DMS53 (cell line): ENCODE measurements around the gene NUDT14.
A peak's percentile ranks its signal among the peaks of the same experiment; 100 is the strongest.

Source experiments
- DNase-seq: peaks from one replicate; lab custom pipeline; 2025; lab: John Stamatoyannopoulos, UW

Gene NUDT14

GRCh38 chr14:105176513-105176912 is 4.6 kb downstream of the NUDT14 start:
- peak; percentile 81 for DNase-seq

- DNase-seq, result peak; percentile 33
Observed at GRCh38 chr14:105173901-105174894, 6.9 kb downstream of the NUDT14 start.

- peak; percentile 36 for DNase-seq
Observed at GRCh38 chr14:105173145-105173544, 8.0 kb downstream of the NUDT14 start.

DNA sequence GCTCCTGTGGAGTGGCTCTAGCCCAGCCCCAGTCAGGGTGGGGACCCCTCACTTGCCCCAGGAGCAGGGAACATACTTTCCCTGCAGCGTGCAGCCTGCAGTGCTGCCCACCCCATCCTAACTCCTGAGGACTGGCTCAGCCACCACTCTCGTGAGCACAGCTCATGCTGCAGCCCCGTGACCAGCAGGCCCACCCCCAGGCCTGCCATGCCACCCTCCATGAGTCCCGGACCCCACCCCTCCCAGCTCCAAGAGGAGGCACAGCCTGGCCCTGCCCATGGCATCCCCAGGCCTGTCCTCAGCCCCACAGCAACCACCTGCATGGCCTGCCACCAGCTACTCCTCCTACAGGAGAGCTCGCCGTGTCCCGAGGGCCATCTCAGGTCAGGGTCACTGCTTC is 8.6 kb downstream of the NUDT14 start:
- peak; percentile 49 for DNase-seq

DNA sequence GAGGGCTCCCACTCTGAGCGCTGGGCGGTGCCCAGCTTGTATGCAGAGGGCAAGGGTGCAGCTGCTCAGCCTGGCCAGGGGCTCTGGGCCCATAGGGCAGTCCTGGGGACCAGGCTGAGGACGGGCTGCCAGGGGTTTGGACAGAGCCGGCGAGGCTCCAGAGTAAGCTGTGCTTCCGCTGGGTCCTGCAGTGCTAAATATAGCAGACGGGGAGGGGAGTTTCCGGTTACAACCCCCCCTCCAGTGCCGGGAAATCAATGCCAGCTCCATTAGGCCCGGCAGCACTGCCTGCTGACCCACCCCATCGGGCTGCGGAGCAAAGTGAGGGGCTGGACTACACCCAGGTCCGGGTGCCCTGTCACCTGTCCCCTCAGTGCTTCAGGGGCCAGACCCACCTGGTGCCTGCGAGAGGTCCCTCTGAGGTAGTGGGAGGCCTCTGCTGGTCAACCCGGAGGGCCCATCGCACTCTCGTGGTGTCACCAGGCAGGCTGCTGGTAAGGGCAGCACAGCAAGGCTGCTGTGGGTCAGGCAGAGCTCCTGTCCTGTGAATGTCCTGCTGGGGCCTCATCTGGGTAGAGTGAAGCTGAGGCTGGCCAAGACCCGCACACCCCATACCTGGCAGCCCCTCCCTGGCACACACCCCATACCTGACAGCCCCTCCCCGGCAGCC is 10.0 kb downstream of the NUDT14 start:
- DNase-seq, result peak; percentile 92

DNA sequence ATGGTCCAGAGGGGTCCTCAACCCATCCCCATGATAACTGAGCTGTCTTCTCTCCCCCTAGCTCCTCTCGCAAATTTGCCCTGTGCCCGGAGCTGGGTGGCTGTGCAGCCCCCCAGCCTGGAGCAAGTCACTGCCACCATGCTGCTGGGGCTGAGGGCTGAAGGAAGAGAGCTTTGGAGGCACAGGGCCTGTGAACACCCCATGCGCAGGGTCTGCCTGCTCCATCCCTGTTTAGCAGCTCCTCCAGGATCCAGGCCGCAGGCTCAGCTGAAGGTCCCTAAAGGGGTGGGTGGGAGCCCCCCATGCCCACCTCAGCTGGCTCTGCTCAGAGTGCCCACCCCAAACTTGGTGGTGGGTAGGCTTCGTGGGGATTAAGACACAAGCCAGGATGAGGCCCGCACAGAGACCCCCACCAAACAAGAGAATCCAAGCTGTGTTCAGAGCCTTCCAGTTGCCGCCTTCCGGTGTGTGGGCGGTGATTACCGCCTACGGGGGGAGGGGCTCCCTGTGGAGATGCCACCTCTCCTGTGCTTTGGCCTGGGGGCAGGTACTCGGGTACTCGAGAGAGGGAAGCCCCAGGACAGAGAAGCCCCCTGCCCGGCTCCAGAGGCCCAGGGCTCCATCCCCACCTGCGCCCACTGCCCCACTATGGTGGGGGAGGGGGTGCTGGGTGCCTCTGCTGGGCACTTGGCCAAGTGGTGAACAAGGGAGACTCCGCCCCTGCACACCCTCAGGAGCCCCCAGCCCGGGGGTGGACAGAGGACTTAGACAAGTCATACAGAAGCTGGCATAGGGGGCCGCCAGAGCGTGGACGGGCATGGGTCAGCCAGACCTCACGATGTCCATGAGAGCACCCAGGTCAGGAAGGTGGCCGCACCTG is 11.1 kb downstream of the NUDT14 start:
- peak; percentile 54 for DNase-seq

DNA sequence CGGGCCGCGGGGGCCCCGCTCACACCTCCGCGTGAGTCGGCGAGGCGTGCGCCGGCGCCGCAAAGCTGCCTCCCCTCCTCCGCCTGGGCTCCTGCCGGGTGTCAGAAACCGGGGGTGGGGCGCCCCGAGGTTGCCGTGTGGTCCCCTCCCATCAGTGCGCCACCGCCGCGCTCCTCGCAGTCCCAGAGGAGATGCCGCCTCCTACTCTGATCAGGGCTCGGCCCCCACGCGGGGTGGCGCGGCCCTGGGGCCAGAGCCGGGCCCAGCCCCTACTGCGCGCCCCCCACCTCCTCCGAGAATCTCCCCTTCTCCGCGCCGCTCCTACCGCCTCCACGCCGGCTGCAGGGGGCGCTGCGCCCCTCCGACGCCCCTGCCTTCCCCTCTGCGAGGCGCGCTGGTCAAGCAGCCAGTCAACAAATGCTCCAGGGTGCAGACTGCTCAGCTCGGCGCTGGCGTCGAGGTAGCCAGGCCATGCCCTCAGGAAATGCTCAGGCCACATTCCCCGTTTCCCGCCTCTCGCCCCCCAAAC is 12.1 kb downstream of the NUDT14 start:
- DNase-seq, result peak; percentile 82

- peak; percentile 86 for DNase-seq
Observed at GRCh38 chr14:105168496-105168978, 12.6 kb downstream of the NUDT14 start, which contains the start of gene JAG2. JAG2 (minus strand) TSS chr14:105168776; CDS start chr14:105168420, 356 bp downstream.

DNA sequence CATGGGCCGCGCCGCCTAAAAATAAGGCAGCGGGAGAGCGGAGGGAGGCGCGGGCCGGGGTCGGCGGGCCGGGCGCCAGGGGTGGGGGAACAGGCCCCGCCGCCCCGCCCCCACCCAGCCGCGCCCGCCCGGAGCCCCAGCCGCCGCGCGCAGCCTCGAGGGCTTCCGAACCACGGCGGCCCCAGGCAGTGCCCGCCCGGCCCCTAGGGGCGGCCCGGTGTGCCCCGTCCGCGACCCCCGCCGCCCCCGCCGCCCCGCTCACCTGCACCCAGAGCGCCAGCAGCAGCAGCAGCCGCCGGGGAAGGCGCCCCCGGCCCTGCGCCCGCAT is 13.1 kb downstream of the NUDT14 start:
- no peak for DNase-seq

DNA sequence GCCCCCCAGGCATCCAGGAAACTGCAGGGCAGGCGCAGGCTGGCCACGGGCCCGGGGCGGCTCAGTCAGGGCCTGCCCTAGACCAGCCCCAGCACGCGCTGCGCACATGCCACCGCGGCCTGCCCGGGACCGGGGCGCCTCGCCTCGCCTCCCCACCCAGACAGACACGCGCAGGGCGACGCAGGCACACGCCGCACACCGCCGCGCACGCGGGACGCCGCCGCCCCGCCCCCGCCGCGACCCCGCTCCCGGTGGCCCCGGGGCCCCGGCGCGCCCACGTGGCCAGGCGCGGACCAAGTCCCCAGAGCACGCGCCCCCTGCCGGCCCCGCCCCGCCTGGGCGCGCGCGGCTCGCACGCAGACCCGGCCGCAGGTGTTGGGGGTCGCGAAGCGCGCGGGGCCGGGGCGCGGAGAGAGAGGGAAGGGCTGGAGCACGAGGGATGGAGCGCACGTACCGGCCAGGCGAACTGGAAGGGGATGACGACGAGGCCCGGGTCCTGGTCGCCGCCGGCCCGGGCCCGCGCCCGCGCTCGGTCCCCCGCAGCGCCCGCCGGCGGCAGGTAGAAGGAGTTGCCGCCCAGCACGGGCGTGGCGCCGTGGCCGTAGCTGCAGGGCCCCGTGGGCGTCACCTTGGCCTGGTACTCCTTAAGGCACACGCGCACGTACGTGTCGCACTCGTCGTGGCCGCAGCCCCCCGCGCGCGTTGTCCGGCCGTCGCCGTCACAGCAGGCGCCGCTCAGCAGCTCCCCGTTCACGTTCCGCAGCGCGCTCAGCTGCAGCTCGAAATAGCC is 13.6 kb downstream of the NUDT14 start:
- DNase-seq, result peak; percentile 74

DNA sequence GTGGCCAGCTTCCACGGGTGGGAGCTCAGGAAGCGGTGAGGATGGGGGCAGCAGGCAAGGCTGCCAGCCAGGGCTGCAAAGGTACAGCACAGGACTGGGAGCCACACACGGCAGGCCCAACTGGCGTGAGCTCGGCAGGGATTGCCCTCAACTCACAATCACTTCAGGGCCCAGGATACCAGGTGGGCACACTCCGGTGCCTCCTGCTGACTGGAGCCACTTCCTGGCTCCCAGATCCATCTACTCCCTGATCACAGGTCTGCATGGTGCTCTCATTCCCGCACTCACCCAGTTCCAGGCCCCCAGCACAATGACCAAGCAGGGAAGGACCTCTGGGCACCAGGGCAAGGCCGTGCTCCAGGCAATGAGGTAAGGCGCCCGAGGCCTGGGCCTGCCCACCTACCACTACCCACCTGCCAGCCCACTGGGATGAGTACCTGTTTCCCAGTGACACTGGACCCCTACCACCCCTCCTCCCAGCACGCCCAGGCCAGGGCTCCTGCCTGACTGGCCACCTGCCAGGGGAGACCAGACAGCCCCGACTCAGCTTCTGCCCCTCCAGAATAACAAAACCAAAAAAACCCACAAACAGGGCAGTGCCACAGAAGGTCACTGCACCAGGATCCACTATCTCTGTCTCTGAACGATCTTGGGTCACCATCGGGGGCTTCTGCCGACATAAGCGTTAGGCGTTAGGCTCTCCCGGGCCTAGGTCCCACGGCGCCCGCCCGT is 14.4 kb downstream of the NUDT14 start:
- peak; percentile 22 for DNase-seq

DNA sequence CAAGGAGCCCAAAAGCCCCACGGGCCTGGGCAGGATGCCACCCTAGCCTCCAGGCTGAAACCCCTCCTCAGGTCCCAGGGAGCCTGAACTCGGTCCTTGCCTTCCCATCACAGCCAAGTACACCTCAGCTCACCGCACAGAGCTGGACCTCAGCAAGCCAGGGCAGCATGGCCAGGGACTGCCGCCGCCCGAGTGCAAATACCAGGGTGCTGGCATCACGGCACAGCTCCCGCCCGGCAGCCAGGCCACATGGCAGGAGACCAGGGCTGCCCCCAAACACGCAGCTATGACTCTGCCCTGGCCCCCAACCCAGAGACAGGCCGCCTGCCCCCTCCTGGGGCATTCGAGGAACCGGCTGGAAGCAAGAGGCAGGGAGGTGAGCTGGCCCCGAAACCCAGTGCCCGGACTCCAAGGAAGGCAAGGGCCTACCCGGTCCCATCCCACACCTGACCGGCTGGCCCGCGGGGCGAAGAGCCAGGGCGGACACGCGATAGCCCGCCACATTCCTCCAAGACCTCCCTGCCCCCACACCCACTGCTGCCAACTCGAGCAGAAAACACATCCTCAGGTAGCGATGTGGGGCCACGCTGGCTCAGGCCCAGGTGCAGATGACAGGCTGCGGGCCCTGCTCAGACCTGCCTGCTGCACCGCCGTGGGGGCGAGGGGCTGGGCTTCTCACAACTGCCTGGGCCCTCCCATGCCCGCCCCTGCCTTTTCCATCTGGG is 15.2 kb downstream of the NUDT14 start:
- peak; percentile 35 for DNase-seq

DNA sequence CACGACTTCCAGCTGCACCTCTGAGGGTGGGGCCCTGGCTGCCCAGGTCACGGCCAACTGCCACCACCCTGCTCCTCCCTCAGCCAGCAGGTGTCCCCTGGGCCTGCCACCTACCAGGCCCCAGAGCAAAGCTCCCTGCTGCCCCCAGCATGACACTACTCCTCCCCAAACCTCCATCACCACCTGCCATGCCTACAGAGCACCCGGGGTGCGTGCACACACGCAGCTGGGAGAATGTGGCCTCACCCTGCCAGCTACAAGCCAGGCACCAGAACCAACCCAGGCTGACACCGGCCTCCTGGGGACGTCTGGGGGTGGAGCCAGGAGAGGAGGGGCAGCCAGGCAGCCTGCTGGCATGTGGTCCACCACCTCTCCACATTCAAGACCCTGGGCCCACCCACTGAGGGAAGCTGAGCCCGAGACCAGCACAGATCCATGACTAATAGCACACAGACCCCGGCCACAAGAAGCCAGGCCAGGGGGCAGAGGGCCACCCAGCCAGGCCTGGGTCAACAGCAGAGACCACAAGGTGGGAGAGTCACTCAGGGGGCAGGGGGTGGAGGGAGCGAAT is 15.9 kb downstream of the NUDT14 start:
- peak; percentile 88 for DNase-seq

DNA sequence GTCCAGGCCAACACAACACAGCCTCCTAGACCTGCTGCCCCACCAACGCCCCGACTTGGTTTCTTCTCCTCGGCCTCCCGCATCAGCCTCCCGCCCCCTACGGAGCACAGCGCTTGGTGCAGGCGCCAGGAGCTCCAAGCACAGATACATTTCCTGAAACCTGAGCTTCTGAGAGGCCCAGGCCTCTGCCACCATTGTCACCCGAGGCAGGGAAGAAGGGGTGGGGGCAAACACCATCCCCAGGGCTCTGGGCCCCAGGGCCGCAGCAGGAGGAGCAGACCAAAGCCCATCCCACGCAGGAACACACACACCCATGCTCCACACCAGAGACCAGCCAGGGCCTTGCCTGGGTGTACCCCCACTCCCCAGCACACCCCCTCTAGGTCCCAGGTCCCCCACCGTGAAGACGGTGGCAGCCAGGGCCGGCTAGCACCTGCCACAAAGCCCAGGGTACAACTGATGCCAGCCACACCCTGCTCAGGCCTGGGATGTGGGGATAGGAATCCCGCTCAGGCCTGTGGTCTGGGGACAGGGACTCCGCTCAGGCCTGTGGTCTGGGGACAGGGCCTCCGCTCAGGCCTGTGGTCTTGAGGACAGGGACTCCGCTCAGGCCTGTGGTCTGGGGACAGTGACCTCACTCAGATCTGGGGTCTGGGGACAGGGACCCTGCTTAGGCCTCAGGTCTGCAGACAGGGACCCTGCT is 17.9 kb downstream of the NUDT14 start:
- DNase-seq, result peak; percentile 37

DNA sequence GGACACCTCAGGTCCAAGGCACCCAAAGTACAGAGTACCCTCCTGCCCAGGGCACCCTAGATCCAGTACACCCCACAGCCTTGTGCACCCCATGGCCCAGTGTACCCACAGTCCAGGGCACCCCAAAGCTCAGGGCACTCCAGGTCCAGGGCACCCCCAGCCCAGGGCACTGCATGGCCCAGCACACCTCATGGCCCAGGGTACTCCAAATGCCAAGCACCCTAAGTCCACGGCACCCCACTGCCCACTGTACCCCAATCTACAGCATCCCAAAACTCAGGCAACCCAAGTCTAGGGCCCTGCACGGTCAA is 18.5 kb downstream of the NUDT14 start:
- no peak for DNase-seq

DNA sequence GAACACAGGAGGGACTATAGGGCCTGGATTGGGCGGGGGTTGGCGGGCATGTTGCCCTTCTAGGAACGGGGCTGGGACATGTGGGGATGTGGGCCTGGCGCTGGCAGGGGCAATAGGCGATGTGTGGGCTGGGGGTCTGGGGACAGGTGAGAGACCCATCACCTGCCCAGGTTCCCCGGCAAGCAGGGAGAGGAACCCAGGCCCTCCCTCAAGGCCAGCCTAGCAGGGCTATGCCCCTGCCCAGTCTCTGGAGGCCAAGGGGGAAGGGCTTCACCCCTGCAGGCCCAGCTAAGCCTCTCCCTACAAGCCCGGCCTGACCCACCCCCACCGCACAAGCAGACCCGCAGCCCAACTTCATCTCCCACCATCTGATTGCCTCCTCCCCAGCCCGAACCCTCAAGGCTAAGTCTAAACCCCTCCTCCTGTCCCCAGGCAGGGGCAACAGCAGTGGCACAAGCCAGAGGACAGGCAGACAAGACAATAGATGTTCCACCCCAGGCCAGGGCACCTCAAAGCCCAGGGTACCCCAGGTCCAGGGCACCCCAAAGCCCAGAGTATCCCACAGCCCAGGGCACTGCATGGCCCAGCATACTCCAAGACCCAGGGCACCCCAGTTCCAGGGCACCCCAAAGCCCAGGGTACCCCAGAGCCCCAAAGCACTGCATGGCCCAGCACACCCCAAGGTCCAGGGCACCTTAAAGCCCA is 19.0 kb downstream of the NUDT14 start:
- peak; percentile 31 for DNase-seq

GRCh38 chr14:105161309-105161708 is 19.8 kb downstream of the NUDT14 start:
- peak; percentile 24 for DNase-seq

DNA sequence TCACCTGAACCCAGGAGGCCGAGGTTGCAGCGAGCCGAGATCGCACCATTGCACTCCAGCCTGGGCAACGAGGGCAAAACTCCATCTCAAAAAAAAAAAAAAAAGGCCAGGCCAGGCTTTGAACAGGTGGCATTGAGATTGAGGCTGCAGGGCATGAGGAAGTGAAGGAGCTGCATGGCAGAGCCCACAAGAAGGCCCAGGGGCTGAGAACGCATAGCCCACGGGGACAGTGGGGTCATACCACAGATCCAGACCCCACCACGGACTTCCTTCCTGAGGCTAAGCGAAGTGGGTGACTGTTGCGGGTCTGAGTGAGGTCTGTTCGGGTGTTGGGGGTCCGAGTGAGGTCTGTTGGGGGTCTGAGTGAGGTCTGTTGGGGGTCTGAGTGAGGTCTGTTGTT is 20.3 kb downstream of the NUDT14 start:
- no peak for DNase-seq
